ENCODE data around the gene SMC1A.

DNA sequence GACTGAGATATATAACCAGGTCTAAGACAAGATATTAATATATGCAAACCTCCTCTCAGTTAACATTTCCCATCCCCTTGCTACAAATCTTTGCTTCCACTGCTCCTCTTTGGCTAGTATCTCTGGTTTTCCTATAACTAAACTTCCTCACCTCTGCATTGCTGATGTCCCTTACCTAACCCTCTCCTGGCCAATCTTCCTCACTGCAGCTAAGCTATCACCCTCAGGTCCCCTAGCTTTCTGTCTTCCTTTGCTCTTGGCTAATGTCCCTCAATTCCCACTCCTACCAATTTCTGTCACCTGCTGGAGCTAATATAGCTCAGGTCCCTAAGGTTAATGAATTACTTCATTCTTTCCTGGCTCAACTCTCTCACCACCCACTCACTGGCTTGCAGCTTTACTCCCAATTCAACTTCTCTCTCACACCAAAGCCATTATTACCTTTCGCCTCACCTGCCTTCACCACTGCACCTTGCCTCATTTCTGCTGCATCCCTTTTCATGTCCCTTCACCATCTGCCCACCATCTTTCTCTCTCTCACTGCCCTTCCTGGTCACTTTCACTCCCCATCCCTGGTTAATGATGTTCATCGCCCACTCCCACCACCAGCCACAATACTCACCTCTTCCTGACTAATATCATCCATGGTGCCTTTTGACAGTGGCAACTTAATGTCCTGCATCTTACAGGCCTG is 26.7 kb downstream of the SMC1A start:
- no peak for TF ChIP-seq POLR2AphosphoS5 (IDR thresholded peaks at IDR 0.05; ENCODE audit: borderline replicate concordance, low read depth, low read length)
- no peak for TF ChIP-seq EZH2 (IDR thresholded peaks at IDR 0.05)
